Activated CD4-positive, alpha-beta T cell treated with anti-CD3 and anti-CD28 coated beads for 24 hours (primary cell): ENCODE measurements around the gene ELOVL3.

Experiments
- DNase-seq, 2 donors: peaks; one replicate each; pipeline ENCODE4 v3.0.0-alpha.2; 2020; ENCODE audit warnings: low read depth in 2 of 2

Gene ELOVL3

DNA sequence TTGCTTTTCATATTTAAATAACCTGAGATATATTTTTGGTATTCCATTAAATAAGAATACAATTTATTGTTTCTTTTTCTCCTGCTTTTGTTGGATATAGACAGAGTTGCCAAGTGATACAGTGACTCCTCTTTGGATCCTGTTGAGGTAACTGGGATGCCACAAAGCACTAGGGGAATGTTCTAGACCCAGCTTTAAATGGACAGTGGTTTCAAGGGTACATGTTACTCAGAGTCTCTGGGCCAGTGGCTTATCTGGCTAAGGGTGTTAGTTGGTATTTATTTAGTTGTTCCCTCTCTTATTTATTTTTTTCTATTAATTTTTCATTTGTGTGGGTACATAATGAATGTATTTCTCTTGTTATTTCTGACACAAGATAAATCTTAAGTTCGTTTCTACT lies 28.3 kb downstream of the ELOVL3 start:
- no peak for DNase-seq

DNA sequence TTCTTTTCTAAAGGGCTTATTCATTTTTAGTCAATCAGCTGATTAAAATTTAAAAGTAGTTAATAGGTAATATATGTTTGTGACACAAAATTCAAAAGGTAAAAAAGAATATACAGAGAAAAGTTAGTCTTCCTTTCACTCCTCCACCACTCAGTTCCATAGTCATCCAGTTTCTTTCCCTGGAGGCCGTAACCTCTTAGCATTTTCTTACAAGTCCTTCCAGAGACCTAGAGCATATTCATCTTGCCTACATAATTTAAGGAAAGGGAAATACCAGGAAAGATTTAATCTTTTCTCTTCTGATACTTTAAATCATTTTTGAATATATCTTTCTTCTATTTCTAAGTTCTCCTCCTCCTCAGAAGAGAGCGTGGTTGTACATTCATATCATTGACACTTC lies 29.3 kb downstream of the ELOVL3 start:
- no peak for DNase-seq

DNA sequence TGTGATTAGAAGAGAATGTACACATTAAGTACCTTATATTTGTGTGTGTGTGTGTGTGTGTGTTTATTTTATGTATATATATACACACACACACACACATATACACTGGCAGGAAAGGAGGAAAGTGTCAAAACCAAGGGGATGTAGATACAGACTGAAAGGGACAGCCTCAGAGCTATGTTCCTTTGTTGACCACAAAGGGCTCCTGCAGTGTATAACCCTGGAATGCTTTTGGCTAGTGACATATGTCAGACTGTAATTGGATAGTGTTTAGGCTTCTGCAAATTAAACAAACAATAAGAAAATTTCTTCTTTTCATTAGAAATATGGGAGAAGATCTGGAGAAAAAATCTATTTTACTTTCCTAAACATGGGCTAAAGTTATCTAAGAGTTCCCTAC lies 35.1 kb downstream of the ELOVL3 start:
- no peak for DNase-seq

GRCh38 chr10:102261842-102262241 lies 35.7 kb downstream of the ELOVL3 start:
- DNase-seq = no peak

DNA sequence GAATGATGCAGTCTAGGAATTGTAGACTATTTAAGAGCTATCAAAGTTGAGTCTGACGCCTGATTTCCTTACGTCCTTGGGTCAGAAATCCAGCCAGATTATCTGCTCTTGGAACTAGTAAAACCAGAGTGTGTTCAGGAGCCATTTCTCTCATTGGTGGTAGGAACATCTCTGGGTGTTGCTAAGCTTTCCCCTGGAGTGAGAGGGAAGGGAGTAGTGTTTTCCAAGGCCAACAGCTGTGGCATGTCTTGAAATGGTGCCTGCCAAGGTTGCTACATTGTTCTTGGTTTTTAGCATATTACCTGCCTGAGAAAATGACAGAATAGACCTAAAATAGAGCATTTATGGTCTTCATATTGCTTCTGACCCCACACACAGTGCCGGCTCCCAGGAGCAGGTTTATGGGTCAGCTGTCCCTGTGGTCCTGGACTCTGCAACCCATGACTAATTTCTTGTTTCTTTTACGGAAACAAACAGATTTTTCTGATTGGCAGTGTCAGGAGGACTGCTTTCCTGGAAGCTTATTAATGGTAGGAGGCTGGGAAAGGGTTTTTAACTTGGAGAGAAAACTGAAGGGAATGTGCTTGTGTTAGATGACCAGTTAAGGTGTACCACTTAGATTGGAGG lies 36.8 kb downstream of the ELOVL3 start:
- DNase-seq = no peak

- no peak for DNase-seq
Measured at GRCh38 chr10:102264371-102264770, 38.3 kb downstream of the ELOVL3 start.

DNA sequence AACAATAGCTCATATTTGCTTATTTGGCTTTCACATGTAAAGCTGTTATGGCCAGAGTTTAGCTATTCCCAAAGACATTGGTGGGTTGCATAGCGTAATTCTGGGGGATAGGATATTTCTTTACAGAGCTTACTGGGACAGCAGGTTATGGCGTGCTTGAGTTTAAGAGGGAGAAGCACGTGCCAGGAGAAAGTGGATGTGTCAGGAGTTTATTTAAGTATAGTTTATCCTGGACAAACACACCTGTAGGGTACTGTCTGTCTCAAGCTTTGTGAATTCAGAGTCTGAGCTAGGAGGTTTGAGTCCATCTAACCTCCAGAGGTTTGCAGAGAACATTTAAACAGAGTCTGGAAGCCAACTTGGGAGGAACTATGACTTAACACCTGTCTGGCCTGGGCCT lies 40.6 kb downstream of the ELOVL3 start:
- no peak for DNase-seq

- DNase-seq = no peak
Measured at GRCh38 chr10:102267748-102268147, 41.6 kb downstream of the ELOVL3 start.

DNA sequence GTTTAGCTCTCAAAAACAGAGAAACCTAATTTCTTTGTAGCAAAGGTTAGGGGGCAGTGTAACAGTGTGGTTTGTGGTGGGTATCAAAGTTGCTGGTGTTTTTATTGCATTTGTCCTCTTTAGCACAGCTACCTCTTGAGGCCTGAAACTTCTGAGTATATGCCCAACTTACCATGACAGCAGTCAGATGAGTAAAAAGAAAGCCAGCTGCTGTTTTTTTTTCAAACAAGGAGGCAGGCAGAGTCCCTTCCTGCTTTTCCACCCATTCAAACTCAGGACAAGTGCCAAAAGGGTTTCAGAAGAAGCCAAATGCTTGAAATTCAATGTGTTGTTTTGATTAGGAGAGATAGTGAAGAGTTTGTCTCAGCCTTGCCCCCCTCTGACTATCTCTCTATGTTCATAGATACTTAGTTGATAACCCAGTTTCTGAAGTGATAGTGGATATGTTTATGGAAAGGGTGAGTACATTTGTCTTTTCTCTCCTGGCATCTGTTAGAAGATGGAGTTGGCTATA lies 42.3 kb downstream of the ELOVL3 start:
- no peak for DNase-seq

GRCh38 chr10:102269017-102269416 lies 42.9 kb downstream of the ELOVL3 start:
- DNase-seq = no peak

DNA sequence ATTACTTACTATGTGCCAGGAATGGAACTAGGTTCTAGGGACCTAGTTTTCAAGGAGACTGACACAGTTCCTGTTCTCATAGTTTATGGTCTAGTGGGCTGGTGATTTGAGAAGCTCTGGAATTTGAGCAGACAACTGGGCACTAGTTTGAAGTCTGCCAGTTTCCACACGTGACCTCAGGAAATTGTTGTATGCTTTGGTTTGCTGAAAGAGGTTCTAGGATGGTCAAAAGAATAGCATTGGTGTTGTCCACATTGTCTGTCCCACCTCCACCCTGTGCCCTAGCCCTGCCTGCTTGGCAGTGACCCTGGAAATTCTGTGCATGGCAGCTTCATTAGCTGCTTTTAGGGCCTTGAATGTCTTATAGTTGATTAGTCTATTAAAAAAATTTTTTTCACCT lies 48.0 kb downstream of the ELOVL3 start:
- DNase-seq = no peak

GRCh38 chr10:102275343-102275742 lies 49.2 kb downstream of the ELOVL3 start:
- DNase-seq = no peak

- DNase-seq = no peak
Measured at GRCh38 chr10:102279104-102279503, 53.0 kb downstream of the ELOVL3 start.
